ENCODE data around the gene PCNT.
A peak's percentile ranks its signal among the peaks of the same experiment; 100 is the strongest.

The PCNT gene

GRCh38 chr21:46295996-46296752 lies 27.8 kb upstream of the PCNT start:
- Histone ChIP-seq H3K79me2 (ENCODE audit: control insufficient read depth, low read length) (no peaks in the 10 kb centered on the region), H3K36me3 (ENCODE audit: control insufficient read depth, low read length) (peaks cover 29% of the 10 kb centered on the region), H3K4me3 (ENCODE audit: low read length) (peak overlapping the region; percentile 48), H3F3A (ENCODE audit: control insufficient read depth, insufficient read depth) (peaks cover 6% of the 10 kb centered on the region), H3K27me3 (ENCODE audit: control insufficient read depth, low read length) (no peaks in the 10 kb centered on the region), H4K20me1 (ENCODE audit: control insufficient read depth, insufficient read depth, low read depth, low read length) (no peaks in the 10 kb centered on the region), H3K9me2 (replicated peaks; ENCODE audit: control insufficient read depth, low read length) (no peaks in the 10 kb centered on the region), H3K27ac (ENCODE audit: low read depth, low read length) (peak overlapping the region; percentile 38), H3K4me2 (ENCODE audit: low read length) (peak overlapping the region; percentile 64), H3K9me3 (ENCODE audit: control insufficient read depth, insufficient read depth, low read length) (no peaks in the 10 kb centered on the region; the same call in 1 of the 2 replicates), H3K4me1 (ENCODE audit: control insufficient read depth, low read length) (peaks cover 31% of the 10 kb centered on the region)
- TF ChIP-seq, protein P1, sequence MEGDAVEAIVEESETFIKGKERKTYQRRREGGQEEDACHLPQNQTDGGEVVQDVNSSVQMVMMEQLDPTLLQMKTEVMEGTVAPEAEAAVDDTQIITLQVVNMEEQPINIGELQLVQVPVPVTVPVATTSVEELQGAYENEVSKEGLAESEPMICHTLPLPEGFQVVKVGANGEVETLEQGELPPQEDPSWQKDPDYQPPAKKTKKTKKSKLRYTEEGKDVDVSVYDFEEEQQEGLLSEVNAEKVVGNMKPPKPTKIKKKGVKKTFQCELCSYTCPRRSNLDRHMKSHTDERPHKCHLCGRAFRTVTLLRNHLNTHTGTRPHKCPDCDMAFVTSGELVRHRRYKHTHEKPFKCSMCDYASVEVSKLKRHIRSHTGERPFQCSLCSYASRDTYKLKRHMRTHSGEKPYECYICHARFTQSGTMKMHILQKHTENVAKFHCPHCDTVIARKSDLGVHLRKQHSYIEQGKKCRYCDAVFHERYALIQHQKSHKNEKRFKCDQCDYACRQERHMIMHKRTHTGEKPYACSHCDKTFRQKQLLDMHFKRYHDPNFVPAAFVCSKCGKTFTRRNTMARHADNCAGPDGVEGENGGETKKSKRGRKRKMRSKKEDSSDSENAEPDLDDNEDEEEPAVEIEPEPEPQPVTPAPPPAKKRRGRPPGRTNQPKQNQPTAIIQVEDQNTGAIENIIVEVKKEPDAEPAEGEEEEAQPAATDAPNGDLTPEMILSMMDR (IDR thresholded peaks at IDR 0.05; ENCODE audit: low read depth, low read length, poor library complexity, severe bottlenecking): no peak
- TF ChIP-seq EZH2phosphoT487 (IDR thresholded peaks at IDR 0.05; ENCODE audit: borderline replicate concordance, low read length): no peak

DNA sequence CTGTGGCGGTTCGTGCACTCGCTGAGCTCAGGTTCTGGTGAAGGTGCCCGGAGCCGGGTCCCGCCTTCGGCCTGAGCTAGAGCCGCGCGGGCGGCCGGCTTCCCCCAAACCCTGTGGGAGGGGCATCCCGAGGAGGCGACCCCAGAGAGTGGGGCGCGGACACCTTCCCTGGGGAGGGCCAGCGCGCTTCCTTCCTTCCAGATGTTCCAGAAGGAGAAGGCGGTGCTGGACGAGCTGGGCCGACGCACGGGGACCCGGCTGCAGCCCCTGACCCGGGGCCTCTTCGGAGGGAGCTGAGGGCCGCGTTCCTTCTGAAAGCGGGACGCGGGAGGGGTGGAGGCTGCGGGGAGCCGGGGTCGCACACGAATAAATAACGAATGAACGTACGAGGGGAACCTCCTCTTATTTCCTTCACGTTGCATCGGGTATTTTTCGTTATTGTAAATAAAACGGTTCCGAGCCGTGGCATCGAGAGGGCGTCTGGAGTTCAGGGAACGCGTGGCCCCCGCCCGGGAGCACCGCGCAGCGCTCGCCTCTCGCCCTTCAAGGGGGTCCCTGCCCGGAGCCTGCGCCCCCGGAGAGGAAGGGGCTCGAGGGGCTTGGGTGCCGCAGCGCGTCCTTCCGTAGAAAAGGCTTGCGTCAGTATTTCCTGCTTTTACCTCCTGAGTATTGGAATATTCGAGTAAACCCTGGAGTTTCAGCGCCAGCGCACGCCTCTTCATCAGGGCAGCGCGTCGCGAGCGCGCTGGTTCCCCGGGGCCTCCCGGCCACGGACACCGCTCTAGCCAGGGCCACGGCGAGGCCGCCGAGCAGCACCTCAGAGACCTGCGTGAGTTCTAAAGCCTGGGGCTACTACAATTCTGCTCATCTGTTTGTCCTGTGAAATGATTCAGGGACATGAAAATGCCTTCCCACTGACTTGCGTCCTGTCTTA lies 26.4 kb upstream of the PCNT start:
- H3K9me2 ChIP-seq (replicated peaks; ENCODE audit: control insufficient read depth, low read length): no peaks in the 10 kb centered on the region
- H3K4me1 ChIP-seq (ENCODE audit: control insufficient read depth, low read length): peaks cover 28% of the 10 kb centered on the region
- H3F3A ChIP-seq (ENCODE audit: control insufficient read depth, insufficient read depth): peaks cover 6% of the 10 kb centered on the region
- no peaks in the 10 kb centered on the region for H3K79me2 ChIP-seq (ENCODE audit: control insufficient read depth, low read length)
- TF ChIP-seq EZH2phosphoT487 (IDR thresholded peaks at IDR 0.05; ENCODE audit: borderline replicate concordance, low read length): no peak
- TF ChIP-seq, protein P1 (IDR thresholded peaks at IDR 0.05; ENCODE audit: low read depth, low read length, poor library complexity, severe bottlenecking): no peak
- H4K20me1 ChIP-seq (ENCODE audit: control insufficient read depth, insufficient read depth, low read depth, low read length): no peaks in the 10 kb centered on the region
- peaks cover 27% of the 10 kb centered on the region for H3K36me3 ChIP-seq (ENCODE audit: control insufficient read depth, low read length)
- H3K27me3 ChIP-seq (ENCODE audit: control insufficient read depth, low read length): no peaks in the 10 kb centered on the region
- H3K4me2 ChIP-seq (ENCODE audit: low read length): peak overlapping the region; percentile 51
- H3K27ac ChIP-seq (ENCODE audit: low read depth, low read length): no peak overlapping the region
- peak overlapping the region; percentile 41; the same call in 1 of the 2 replicates for H3K4me3 ChIP-seq (ENCODE audit: low read length)
- no peaks in the 10 kb centered on the region for H3K9me3 ChIP-seq (ENCODE audit: control insufficient read depth, insufficient read depth, low read length)

GRCh38 chr21:46299167-46299566 lies 24.8 kb upstream of the PCNT start:
- H3K4me2 ChIP-seq (ENCODE audit: low read length): no peak overlapping the region
- H3K79me2 ChIP-seq (ENCODE audit: control insufficient read depth, low read length): no peaks in the 10 kb centered on the region
- H3K4me1 ChIP-seq (ENCODE audit: control insufficient read depth, low read length): peaks cover 28% of the 10 kb centered on the region
- H3K36me3 ChIP-seq (ENCODE audit: control insufficient read depth, low read length): peaks cover 31% of the 10 kb centered on the region
- no peaks in the 10 kb centered on the region for H3K27me3 ChIP-seq (ENCODE audit: control insufficient read depth, low read length)
- H3K4me3 ChIP-seq (ENCODE audit: low read length): no peak overlapping the region
- TF ChIP-seq, protein P1 (IDR thresholded peaks at IDR 0.05; ENCODE audit: low read depth, low read length, poor library complexity, severe bottlenecking): no peak
- no peak for TF ChIP-seq EZH2phosphoT487 (IDR thresholded peaks at IDR 0.05; ENCODE audit: borderline replicate concordance, low read length)
- H3K27ac ChIP-seq (ENCODE audit: low read depth, low read length): no peak overlapping the region
- no peaks in the 10 kb centered on the region for H3K9me3 ChIP-seq (ENCODE audit: control insufficient read depth, insufficient read depth, low read length)
- no peaks in the 10 kb centered on the region for H3K9me2 ChIP-seq (replicated peaks; ENCODE audit: control insufficient read depth, low read length)
- H4K20me1 ChIP-seq (ENCODE audit: control insufficient read depth, insufficient read depth, low read depth, low read length): no peaks in the 10 kb centered on the region
- H3F3A ChIP-seq (ENCODE audit: control insufficient read depth, insufficient read depth): peaks cover 6% of the 10 kb centered on the region

Data from DOHH2 (cell line).